ENCODE data around the gene USP47. TPM values are rescaled to one million over a fixed set of nuclear protein-coding genes. Genes with fewer than 3 reads are reported as not detected.

Gene USP47
- total and polyA plus RNA-seq, 12 donors = 36.9 to 107 (median 43.0) TPM

DNA sequence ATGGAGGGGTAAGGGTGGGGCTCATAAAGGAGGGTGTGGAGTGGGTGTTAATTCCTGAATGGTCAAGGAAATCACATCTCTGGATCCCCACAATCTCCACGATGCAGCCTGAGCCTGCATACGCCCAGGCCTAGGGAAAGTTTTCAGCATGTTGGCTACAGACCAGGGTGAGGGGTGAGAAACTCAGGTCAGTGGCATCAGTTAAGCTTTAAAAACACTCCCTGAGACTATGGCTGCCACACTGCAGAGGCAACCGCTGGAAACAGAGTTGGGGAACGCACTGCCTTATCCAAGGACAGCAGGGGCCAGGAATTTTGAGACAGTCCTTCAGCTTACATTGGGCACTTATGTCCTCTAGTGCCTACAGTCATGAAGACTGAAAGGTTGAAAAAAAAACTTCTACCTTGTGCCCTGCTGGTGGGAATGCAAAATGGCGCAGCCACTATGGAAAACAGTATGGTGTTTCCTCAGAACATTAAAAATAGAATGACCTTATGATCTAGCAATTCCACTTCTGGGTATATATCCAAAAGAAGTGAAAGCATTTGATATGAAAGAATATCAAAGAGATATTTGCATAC is 147.0 kb downstream of the USP47 start:
- intact Hi-C loops (cut with DNase I) = loop anchor here in 1 of 2 donors (10.0 kb wide), 1 partner anchor 46 kb away; no protein-coding TSS in a partner anchor
- Histone ChIP-seq H3K27ac (peak overlapping the region in 2 of 5 donors; percentile 51 to 71), H3K27me3 (no peaks in the 10 kb centered on the region), H3K9me3 (replicated peaks in 1 of 3) (no peaks in the 10 kb centered on the region), H3K4me1 (replicated peaks in 1 of 2) (peaks cover 0 to 14% of the 10 kb centered on the region in 2 donors), H3K36me3 (replicated peaks in 1 of 2) (no peaks in the 10 kb centered on the region), H3K4me3 (no peak overlapping the region)
- DNase-seq = no peak
- TF ChIP-seq, protein P1, sequence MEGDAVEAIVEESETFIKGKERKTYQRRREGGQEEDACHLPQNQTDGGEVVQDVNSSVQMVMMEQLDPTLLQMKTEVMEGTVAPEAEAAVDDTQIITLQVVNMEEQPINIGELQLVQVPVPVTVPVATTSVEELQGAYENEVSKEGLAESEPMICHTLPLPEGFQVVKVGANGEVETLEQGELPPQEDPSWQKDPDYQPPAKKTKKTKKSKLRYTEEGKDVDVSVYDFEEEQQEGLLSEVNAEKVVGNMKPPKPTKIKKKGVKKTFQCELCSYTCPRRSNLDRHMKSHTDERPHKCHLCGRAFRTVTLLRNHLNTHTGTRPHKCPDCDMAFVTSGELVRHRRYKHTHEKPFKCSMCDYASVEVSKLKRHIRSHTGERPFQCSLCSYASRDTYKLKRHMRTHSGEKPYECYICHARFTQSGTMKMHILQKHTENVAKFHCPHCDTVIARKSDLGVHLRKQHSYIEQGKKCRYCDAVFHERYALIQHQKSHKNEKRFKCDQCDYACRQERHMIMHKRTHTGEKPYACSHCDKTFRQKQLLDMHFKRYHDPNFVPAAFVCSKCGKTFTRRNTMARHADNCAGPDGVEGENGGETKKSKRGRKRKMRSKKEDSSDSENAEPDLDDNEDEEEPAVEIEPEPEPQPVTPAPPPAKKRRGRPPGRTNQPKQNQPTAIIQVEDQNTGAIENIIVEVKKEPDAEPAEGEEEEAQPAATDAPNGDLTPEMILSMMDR (IDR thresholded peaks at IDR 0.05) = no peak
- TF ChIP-seq POLR2A (IDR thresholded peaks at IDR 0.05) = no peak
- WGBS, 4 donors = 89 to 100% (median 90%) methylated on average over 4 to 5 of the region's 5 CpGs

DNA sequence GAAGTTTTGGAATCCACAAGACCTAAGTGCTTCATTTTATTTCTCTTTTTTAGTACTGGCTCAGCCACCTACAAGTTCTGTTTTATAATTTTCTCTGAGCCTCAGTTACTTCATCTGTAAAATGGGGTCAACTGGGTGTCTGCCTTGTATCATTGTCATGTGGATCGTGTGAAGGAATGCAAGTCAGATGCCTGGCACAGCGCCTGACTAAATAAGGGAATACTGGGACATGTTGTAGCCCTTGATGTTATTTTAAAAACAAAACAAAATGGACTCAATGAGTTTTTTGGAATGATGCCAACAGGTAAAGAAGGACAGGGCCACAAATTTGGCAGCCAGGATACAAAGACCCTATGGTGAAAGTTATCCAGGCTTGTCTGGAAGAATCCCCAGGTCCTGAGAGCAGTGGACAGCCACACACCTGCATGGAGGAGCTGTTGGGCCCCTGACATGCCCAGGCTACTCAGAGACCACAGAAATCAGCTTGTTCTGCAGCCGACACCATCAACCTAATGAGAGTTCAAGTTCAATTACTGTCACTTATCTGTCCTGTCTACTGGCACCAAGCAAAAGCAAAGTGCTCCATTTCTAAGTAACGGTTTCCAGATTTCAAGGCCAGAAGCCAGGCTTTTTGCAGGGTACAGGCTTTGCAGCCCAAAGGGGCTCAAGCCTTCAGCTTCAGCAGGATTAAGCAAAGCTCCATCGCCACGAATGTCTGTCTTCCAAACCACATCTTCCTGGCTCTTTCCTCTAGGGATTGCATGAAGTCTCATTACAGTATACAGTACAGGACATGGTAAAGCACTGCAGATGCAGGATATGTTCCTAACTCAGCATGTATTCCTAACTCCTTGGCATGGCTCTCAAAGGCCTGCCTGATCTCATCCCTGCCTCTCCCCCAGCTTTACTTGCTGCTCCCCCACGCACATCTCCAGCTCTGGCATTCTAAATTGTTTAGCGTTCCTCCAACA is 148.3 kb downstream of the USP47 start:
- peaks cover 0 to 20% of the 10 kb centered on the region in 2 donors for H3K4me1 ChIP-seq (replicated peaks in 1 of 2)
- 64 to 82% (median 75%) methylated on average over 8 of the region's 8 CpGs for WGBS, 4 donors
- TF ChIP-seq, protein P1 (IDR thresholded peaks at IDR 0.05) = no peak
- no peak for TF ChIP-seq POLR2A (IDR thresholded peaks at IDR 0.05)
- no peaks in the 10 kb centered on the region for H3K9me3 ChIP-seq (replicated peaks in 1 of 3)
- H3K36me3 ChIP-seq (replicated peaks in 1 of 2) = no peaks in the 10 kb centered on the region
- intact Hi-C loops (cut with DNase I) = loop anchor here in 1 of 2 donors (10.0 kb wide), 1 partner anchor 45 kb away; no protein-coding TSS in a partner anchor
- DNase-seq = peak in 2 of 7 donors; percentile 12 to 53
- no peaks in the 10 kb centered on the region for H3K27me3 ChIP-seq
- no peak overlapping the region for H3K27ac ChIP-seq
- no peak overlapping the region for H3K4me3 ChIP-seq

DNA sequence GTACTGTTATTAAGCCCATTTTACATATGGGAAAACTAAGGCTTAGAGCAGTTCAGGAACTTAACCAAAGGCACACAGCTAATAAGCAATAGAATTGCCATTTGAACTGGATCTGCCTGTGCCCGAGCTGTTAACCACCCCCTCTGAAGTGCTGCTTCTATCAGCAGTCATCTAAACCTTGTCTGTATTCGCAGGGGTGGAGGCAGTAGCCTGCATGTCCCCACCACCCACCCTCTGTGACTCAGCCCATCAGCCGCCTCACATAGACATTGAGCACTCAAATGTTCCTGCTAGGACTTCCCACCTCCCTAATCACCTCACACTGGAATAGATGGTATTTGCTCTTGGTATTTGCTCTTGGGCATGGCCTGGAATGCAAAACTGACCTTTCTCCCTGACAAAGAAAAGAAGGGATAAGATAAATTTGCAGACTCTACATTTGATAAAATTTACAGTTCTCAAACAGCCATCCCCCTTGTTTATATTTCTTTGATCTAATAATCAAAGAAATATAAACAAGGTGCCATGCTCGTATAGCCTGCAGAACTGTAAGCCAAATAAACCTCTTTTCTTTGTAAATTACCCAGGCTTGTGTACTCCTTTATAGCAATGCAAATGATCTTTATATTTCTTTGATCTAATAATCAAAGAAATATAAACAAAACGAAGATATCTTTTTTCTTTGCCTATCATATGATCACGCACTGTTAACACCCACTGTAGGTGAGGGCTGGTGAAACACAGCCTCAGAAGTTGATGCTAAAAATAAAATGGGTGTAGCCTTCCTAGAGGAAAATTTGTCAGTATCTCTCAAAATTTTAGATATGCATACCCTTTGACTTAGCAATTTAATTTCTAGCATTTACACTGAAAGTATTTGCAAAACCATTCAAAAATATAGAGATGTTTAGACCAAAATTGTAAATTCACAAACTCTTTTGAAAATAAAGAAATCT is 150.8 kb downstream of the USP47 start:
- Histone ChIP-seq H3K36me3 (replicated peaks in 1 of 2) (peaks cover 0 to 4% of the 10 kb centered on the region in 2 donors), H3K4me1 (replicated peaks in 1 of 2) (peaks cover 0 to 11% of the 10 kb centered on the region in 2 donors), H3K27ac (peak overlapping the region in 1 of 5 donors; percentile 57), H3K9me3 (replicated peaks in 1 of 3) (no peaks in the 10 kb centered on the region), H3K27me3 (no peaks in the 10 kb centered on the region), H3K4me3 (no peak overlapping the region)
- no peak for TF ChIP-seq POLR2A (IDR thresholded peaks at IDR 0.05)
- TF ChIP-seq, protein P1 (IDR thresholded peaks at IDR 0.05) = no peak
- DNase-seq = peak in 1 of 7 donors; percentile 56
- intact Hi-C loops (cut with DNase I) = no loop called here
- WGBS, 4 donors = 69 to 86% (median 82%) methylated on average over 6 of the region's 6 CpGs
